H1 (cell line): ENCODE data around the gene CAMKMT.

Experiments used
- ATF2 ChIP-seq: IDR thresholded peaks from 2 replicates; pipeline ENCODE4 v1.6.1; 2012; ENCODE audit warnings: low read length, inconsistent platforms
- CTCF ChIP-seq, 3 experiments: IDR thresholded peaks; 1 replicate in 2 of 3; 2 replicates in 1 of 3; pipeline versions ENCODE4 v1.5.1 to v1.6.1; 2011; ENCODE audit warnings: low read length in 3 of 3, mild to moderate bottlenecking in 3 of 3, inconsistent platforms in 2 of 3, low read depth in 1 of 3, moderate library complexity in 1 of 3; ENCODE audit not compliant: insufficient read depth in 1 of 3; ENCODE audit errors: control extremely low read depth in 1 of 3
- EP300 ChIP-seq, 2 experiments: IDR thresholded peaks; 1 replicate in 1 of 2; 2 replicates in 1 of 2; pipeline ENCODE4 v1.6.1; 2011 to 2012; ENCODE audit warnings: low read depth in 2 of 2, low read length in 2 of 2, mild to moderate bottlenecking in 2 of 2, borderline replicate concordance in 1 of 2, inconsistent platforms in 1 of 2, moderate library complexity in 1 of 2
- EZH2 ChIP-seq: fragments of 200-600 bp; sonication (generic); IDR thresholded peaks from 2 replicates; pipeline ENCODE4 v1.7.1; 2012; ENCODE audit warnings: low read depth, mild to moderate bottlenecking, moderate library complexity, low read length, inconsistent platforms; ENCODE audit not compliant: severe bottlenecking
- GABPA ChIP-seq: IDR thresholded peaks from 2 replicates; pipeline ENCODE4 v1.6.1; 2011; ENCODE audit warnings: mild to moderate bottlenecking, low read length, moderate library complexity, borderline replicate concordance; ENCODE audit not compliant: insufficient read depth
- POLR2A ChIP-seq, 2 experiments: IDR thresholded peaks; 1 replicate in 1 of 2; 2 replicates in 1 of 2; pipeline ENCODE4 v1.6.1; 2011; ENCODE audit warnings: low read depth in 2 of 2, low read length in 2 of 2, mild to moderate bottlenecking in 2 of 2; ENCODE audit errors: control extremely low read depth in 1 of 2
- TAF1 ChIP-seq: IDR thresholded peaks from 2 replicates; pipeline ENCODE4 v1.6.1; 2011; ENCODE audit warnings: mild to moderate bottlenecking, low read depth, low read length
- USF2 ChIP-seq: IDR thresholded peaks from 2 replicates; pipeline ENCODE4 v1.6.1; 2011; ENCODE audit warnings: low read length, improper control_type of control experiment
- YY1 ChIP-seq: IDR thresholded peaks from 2 replicates; pipeline ENCODE4 v1.6.1; 2011; ENCODE audit warnings: low read depth, mild to moderate bottlenecking, low read length

- TF ChIP-seq EZH2: no peak
- TF ChIP-seq TAF1: no peak
- no peak for TF ChIP-seq POLR2A (IDR thresholded peaks at IDR 0.05; ENCODE audit: control extremely low read depth in 1 of 2, low read depth in 2 of 2, low read length in 2 of 2)
- no peak for TF ChIP-seq YY1
- TF ChIP-seq CTCF (IDR thresholded peaks at IDR 0.05; ENCODE audit: control extremely low read depth in 1 of 3, insufficient read depth in 1 of 3, low read depth in 1 of 3, low read length in 3 of 3): no peak
- TF ChIP-seq GABPA: no peak
- no peak for TF ChIP-seq ATF2
- TF ChIP-seq USF2: no peak
- TF ChIP-seq EP300 (IDR thresholded peaks at IDR 0.05; ENCODE audit: borderline replicate concordance in 1 of 2, low read depth in 2 of 2, low read length in 2 of 2): no peak
Observed at GRCh38 chr2:44450806-44451205, 89.1 kb downstream of the CAMKMT start.
